ENCODE measurements around the gene ZBP1.

ZBP1 gene

DNA sequence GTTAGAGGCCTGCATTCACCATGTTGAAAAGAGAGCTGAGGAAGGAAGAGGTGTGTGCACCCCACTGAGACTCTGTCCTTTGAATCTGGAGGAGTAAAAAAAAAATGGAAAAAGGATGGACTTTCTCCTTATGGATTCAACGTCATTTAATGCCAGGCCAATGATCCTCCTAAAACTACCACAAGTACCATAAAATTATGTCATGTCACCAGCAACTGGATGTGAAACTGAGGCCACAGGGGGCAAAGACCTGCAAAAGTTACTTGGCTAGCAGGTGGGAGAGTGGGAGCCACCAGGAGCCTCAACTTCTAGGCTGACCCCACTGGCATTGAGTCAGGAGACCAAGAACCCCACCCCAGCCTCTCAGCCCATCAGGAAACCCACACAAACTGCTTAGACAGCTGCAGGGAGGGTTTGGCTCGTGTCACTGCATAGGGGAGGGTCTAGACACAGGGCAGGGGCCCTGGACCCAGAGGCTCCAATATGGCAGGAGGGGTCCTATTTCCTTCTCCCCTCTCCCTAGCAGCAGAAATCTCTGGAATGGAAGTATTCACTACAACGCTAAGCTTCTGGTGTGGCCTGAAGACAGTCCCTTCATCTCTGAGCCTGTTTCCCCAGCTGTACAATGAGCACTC lies 48.3 kb downstream of the ZBP1 start:
- DNase-seq (ENCODE audit: low read depth in 2 of 2), result no peak

DNA sequence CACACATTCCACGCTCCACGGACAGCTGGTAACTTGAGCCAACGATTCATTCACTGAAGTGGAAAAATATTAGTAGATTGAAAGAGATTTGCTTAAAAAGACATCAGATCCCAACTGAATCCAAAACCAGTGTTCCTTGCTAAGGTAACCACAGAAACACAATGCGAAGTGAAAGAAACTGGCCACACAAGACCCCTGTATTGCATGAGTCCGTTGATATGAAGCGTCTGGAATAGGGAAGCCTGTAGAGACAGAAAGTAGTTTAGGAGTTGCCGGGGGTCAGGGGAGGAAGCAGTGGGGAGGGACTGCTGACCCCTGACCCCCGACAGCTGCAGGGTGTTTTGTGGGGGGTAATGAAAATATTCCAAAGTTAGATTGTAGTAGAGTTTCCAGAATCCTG lies 49.3 kb downstream of the ZBP1 start:
- DNase-seq (ENCODE audit: low read depth in 2 of 2), result no peak

DNA sequence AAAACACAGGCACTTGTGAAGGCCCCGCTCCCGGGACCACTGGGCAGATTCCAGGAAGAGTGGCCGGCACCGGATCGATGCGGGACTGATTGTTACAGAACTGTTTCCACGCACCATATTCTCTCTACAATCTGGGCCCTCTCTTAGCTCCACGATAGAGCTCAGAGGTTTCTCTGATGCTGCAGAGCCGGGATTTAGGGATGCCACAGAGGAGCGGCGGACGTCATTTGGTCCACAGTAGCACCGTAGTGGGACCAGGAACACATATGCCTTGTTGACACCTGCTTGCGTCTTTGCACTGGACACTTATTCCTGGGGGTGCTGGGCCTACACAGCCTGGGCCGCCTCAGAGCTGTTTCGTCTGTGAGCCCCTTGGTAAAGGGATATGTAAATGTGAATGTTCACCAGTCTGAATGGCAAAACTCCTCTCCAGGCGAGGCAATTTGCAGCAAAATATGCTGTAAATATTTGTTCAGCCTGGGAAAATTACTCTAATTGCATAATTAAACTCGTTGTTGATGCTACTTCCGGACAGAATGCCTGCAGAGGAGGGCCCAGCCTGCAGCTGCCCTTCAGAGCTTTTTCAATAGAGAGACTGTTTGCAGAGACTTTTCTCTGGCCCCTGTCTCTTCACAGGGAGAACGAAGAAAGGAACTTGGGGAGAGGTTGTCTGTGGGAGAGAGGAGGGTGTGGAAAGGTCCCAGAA lies 49.9 kb downstream of the ZBP1 start:
- DNase-seq (ENCODE audit: low read depth in 2 of 2), result no peak

DNA sequence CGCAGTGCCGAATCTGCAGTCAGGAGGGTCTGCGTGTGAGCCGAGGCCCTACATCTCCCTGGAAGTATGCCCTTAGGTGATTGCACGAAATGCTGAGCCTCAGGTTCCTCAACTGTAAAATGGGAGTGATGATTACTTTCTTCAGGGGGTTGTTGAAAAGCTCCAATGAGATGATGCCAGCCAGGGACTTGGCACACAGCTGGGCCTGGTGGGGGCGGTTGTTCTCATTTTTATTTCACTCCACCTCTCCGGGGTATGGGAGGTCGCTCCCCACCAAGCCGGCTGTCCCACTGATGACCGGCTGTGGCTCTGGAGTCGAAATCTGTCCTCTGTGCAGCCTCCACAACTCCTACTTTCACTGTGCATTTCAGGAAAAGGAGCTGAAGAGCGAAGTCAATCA lies 51.3 kb downstream of the ZBP1 start:
- DNase-seq (ENCODE audit: low read depth in 2 of 2), result no peak

DNA sequence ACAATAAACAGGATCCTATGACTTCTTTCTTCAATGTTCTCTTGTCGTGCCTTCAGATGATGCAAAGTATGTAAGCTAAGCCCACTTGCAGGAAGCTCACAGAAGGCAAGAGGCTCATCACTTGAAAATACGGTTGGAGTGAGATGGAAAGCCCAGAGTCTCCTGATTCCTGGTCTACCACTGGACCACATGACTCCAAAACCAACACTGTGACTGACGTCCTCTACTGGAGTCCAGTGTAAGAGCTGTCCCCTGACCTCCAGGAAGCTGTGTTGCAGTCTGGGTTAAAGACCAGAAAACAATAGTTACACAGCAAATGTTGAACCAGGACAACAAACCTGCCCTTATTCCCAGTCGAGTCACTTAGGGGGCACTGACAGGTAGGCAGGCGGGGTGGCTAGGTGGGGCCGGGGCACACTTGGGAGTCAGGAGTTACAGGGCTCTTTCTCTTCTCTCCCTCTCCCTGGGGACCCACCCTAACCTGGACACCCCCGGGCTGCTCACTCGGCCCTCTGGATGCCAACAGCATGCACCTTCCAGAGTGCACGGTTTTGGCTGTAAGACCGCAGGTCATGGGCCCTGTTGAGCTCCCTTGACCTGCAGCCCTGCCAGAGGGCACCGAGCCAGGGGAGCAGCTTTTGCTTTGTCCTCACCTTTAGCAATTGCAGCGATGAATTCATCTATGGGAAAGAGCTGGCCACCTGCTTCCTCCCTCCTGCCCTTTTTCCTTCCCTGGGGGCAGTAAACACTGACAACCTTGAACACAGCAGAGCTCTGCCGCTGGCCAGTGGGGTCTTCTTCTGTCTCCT lies 51.9 kb downstream of the ZBP1 start:
- no peak for DNase-seq (ENCODE audit: low read depth in 2 of 2)

DNA sequence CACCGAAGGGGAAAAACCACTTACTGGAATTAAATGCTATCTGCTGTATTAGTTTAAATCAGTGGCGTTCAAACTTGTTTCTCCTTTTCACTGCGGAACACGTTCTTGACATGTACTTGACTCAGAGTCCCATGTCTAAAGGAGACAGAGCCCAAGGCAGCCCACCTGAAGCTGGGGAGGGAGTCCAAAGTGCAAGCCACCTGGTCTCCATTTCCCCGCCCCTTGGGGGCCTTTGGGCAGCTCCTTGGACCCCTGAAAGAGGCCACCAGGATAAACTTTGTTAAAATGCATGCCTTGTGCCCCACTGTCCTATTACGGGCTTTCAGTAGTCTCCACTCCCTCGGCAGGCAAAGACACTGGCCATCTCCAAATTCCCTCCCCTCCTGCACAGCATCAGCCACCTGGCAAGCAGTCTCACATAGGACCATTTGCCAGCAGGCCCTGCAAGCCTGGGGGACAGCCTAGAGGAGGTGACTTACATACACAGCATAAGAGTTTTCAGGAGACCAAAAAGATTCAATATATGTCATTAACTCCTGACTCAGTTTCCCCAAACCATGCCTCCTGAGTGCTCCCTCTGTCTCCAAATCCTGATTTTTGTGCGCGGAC lies 52.7 kb downstream of the ZBP1 start:
- DNase-seq (ENCODE audit: low read depth in 2 of 2), result no peak

DNA sequence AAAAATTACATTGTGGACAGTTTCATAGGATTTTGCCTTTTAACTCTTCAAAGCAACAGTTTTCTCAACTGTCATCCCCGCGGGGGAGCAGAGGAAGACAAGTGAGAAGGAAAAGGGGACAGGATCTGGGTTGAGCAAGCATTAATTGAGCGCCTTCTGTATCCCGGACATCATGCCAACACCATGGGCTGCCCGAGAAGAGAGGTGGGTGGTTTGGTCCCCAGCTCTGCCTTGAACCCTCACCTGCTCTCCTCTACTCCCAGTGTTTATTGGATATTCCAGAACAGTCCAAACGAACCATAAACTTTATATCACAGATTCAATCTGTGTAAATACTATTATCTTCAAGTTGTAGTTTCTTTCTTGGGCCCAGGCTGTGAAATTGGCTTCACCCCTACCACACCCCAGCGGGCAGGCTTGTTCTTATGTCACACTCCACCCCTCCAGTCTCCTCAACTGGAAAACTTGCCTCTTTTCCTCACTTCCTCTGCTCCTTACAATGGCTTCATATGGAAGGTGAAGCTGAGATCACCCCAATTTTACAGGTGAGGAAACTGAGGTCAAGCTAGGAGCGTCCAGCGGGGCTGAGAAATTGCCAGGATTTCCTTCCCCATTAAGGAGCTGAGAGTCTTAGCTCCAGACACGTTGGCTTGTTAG lies 53.3 kb downstream of the ZBP1 start:
- no peak for DNase-seq (ENCODE audit: low read depth in 2 of 2)

DNA sequence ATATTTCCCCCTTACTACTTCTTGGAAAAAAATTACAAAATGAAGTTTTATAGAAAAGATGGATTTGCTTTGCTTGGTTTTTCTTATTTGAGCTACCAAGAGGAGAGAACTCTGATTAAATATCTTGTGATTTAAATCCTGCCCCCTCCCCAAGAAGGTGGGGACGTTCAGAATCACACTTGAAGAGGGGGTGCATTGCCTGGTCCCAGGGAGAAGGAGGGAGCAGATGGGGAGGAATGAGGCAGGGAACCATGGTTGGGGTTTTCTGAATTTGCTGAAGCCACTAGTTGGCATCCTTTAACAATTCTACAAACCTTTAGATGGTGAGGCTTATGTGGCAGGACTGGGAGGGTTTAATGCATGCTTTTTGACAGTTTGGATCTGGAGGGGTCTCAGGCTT lies 53.8 kb downstream of the ZBP1 start:
- DNase-seq (ENCODE audit: low read depth in 2 of 2), result no peak

DNA sequence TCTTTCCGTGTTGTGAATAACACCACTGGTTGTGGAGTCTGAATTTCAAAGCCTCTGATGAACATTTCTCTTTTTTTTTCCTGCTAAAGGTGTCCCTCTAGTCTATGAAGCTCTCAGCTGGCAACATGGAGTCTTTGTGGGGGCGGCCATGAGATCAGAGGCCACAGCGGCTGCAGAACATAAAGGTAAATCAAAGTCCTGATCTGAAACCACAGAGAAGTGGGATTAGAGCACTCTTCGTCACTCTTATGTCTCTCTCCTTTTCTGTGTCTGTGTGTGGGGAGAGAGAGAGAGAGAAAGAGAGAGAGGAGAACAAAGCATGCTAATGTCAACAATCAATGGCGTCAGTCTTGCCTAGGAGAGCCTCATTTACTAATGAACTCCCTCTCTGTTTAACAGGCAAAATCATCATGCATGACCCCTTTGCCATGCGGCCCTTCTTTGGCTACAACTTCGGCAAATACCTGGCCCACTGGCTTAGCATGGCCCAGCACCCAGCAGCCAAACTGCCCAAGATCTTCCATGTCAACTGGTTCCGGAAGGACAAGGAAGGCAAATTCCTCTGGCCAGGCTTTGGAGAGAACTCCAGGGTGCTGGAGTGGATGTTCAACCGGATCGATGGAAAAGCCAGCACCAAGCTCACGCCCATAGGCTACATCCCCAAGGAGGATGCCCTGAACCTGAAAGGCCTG lies 55.1 kb downstream of the ZBP1 start:
- DNase-seq (ENCODE audit: low read depth in 2 of 2), result no peak

DNA sequence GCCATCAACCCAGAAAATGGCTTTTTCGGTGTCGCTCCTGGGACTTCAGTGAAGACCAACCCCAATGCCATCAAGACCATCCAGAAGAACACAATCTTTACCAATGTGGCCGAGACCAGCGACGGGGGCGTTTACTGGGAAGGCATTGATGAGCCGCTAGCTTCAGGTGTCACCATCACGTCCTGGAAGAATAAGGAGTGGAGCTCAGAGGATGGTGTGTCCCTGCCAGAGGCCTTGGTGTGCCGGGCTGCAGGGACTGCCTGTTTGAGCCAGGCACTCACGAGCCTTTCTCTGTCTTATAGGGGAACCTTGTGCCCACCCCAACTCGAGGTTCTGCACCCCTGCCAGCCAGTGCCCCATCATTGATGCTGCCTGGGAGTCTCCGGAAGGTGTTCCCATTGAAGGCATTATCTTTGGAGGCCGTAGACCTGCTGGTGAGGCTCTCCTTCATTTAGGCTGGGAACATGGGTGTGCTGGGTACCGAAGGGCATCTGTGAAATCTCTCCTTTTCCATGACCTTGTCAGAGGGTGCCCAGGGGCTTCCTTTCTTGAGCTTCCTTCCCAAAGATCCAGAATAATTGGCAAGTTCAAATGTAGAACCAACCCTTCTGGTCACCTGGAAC lies 55.9 kb downstream of the ZBP1 start:
- DNase-seq (ENCODE audit: low read depth in 2 of 2), result no peak

DNA sequence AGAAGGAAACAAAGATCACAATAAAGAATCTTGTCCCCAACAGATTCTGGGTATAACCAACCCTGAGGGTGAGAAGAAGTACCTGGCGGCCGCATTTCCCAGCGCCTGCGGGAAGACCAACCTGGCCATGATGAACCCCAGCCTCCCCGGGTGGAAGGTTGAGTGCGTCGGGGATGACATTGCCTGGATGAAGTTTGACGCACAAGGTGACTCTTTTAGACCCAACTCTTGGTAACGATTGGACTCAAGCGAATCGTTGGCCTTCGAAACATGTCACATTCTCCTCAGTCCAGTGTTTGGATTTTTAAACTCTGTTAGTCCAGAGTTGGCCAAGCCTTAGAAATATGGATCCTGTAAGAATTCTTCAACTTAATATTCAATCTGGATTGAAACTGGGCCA lies 56.7 kb downstream of the ZBP1 start:
- DNase-seq (ENCODE audit: low read depth in 2 of 2), result no peak

DNA sequence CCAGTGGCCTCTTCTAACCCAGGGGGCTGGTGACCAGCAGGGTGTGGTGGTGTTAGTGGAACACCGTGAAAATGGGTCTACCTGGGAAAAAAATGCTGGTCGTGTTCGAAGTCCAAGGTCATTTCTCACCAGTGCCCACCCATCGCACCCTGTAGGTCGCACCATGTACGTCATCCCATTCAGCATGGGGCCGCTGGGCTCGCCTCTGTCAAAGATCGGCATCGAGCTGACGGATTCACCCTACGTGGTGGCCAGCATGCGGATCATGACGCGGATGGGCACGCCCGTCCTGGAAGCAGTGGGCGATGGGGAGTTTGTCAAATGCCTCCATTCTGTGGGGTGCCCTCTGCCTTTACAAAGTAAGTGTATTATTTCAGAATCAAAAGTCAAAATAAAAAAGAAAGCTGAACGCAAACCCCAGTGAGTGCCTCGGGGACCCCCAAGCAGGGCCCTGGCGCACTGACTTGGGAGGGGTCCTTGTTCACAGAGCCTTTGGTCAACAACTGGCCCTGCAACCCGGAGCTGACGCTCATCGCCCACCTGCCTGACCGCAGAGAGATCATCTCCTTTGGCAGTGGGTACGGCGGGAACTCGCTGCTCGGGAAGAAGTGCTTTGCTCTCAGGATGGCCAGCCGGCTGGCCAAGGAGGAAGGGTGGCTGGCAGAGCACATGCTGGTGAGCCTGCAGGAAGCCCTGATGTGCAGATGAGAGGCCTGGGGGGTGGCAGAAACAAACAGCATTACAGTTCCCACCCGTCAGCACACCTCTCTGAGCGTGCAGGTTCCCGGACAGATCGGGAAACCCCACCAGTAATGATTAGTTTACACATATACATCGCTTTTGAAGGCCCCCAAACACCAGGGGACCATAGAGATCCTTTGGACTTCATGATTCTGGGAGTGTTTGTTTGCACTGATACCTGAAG lies 57.4 kb downstream of the ZBP1 start:
- no peak for DNase-seq (ENCODE audit: low read depth in 2 of 2)

DNA sequence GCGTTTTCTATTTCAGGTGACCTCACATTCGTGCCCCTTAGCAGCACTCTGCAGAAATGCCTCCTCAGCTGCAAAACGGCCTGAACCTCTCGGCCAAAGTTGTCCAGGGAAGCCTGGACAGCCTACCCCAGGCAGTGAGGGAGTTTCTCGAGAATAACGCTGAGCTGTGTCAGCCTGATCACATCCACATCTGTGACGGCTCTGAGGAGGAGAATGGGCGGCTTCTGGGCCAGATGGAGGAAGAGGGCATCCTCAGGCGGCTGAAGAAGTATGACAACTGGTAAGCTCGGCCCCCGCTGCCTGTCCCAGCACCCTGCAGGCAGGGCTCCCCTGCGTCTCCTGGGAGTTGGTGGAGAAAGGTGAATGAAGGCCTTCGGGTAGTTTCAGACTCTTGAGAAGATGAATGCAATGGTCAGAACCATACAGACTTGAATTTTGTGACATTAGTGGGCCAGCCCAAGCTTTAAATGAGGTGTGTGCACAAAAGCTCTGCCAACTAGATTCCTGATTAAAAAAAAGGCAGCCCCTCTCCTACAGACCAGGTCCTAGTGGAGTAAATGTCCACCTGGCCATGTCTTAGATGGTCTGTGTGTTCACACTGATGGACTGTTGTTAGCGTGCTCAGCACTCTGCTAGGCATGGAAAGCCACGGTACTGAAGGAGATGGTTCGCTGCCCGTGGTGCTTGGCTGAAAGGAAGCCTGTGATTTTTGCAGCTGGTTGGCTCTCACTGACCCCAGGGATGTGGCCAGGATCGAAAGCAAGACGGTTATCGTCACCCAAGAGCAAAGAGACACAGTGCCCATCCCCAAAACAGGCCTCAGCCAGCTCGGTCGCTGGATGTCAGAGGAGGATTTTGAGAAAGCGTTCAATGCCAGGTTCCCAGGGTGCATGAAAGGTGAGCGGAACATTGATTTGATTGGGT lies 58.6 kb downstream of the ZBP1 start:
- DNase-seq (ENCODE audit: low read depth in 2 of 2), result no peak

DNA sequence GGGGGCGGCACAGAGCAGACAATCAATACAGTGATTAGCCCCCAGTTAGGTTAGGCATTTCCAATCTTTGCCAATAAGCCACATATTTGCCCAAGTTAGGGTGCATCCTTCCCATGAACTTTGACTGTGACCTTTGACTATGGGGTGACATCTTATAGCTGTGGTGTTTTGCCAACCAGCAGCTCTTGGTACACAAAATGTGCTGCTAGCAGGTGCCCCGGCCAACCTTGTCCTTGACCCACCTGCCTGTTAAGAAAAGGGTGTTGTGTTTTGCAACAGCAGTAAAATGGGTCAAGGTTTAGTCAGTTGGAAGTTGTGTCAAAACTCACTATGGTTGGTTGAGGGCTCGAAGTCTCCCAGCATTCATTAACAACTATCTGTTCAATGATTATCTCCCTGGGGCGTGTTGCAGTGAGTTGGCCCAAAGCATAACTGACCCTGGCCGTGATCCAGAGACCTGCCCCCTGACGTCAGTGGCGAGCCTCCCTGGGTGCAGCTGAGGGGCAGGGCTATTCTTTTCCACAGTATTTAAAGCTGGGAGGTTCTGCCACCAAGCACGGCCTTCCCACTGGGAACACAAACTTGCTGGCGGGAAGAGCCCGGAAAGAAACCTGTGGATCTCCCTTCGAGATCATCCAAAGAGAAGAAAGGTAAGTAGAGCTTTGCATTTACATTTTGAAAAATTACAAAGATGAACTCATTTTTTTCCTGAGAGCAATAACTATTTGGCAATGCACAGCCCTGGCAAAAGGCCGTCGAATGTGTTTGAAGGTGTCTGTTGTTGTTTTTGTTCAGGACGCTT lies 59.5 kb downstream of the ZBP1 start, which contains the start of gene PCK1:
Gene PCK1, plus strand, starts transcription at position 557 of the 802 bp plus-strand sequence. CDS start 302 bp downstream, outside the sequence.
- DNase-seq (ENCODE audit: low read depth in 2 of 2), result no peak

DNA sequence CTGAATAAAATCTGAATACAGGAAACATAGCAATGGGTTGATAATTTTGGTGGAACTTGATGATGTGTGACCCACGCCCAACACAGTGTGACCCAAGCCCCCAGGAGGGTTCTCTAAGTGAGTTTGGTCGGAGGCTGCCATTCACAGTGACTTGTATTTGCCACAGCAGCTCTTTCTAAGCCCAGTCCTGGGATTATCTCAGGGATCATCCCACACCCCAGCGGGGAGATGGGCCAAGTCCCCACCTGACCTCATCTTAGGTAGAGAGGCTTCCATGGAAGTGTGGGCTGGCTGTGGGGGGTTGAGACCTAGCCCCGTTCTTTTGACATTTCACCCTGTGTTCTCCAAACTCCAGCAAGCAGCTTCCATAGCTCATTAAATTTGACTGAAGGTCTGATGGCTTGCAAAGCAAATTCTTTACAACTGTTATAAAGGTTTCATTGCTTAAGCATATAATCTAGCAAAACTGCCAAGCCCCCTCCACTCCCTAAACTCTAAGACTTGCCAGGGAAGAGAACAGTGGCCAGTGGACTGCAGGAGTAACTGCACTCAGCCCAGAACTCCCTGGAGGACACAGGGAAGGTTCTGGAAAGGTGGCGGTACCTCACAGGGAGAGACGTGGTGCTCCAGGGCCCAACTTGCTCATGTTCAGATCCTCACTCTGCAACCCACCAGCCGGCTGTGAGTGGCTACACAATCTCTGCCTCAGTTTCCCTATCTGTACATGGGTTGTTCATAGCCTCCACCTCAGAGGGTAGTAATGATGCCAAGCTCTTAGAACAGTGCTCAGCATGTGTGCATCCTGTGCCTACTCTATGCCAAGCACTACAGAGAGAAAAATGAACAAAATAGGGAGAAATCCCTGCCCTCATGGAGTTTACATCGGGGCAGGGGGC lies 60.3 kb downstream of the ZBP1 start:
- no peak for DNase-seq (ENCODE audit: low read depth in 2 of 2)

DNA sequence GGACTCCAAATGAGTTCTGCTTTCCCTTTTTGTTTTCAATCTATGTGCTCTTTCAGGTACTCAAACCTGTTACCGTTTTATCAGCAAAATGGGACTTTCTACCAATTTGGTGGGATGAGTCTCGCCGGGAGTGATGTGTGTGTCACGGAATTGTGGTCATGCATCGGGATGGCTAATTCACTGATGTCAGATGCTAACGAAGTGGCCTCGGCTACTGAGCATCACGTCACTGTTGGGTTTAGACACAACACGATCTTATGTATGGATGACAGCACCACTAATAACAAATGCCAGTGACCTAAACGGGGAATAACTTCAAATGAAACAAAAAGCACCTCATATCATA lies 61.0 kb downstream of the ZBP1 start:
- DNase-seq (ENCODE audit: low read depth in 2 of 2), result no peak
